Nucleus accumbens (tissue), 56 donors: Measurements from ENCODE around the gene MEIOSIN.
"Not testable (repeated sequence)": the region's sequence is repeated elsewhere in the genome, so short reads cannot be mapped to it uniquely, and the experiment has no call there.

Experiments
- DNase-seq, 56 donors: peaks; one replicate each; lab custom pipeline; 2025; lab: John Stamatoyannopoulos, UW

Gene MEIOSIN

GRCh38 chr19:45792470-45793177 lies 59.4 kb downstream of the MEIOSIN start, which contains the start of gene DMWD:
TSS of gene DMWD (minus strand) at chr19:45792845. CDS start at chr19:45792756, 89 bp downstream.
- peak; percentile 88 to 100 (median 98) for DNase-seq

DNA sequence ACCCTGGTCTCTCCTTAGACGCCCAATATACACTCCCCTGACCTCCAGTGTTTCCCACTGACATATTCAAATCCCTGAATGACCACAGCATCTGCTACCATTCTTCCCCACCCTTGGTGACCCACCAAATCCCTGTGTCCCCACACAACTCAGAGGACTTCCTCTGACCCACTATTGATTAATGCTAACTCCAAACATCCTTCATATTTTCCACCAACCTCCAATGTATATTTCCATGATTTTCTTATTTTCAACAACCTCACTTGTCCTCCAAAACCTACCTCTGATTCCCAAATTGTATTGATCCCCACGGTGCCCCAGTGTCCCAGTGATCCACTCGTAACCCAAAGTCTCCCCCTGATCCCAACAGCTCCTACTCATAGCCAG lies 59.9 kb downstream of the MEIOSIN start:
- no peak for DNase-seq

DNA sequence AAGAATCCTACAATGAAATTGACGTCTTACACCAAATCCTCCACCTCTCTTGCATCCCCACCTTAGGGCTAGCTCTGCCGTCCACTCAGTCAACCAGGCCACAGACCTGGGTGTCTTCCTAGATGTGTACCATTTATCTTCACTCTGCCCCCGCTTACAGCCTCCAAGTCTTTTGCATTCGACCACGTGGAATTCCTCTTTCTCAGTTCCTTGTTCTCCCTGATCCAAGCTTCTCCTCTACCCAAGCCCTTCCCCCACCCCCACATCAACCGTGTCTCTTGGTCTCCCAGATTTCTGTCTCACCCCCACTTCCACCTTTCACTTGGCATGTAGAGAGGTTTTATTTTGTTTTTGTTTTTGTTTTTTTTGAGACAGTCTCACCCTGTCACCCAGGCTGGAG lies 60.6 kb downstream of the MEIOSIN start:
- no peak for DNase-seq

DNA sequence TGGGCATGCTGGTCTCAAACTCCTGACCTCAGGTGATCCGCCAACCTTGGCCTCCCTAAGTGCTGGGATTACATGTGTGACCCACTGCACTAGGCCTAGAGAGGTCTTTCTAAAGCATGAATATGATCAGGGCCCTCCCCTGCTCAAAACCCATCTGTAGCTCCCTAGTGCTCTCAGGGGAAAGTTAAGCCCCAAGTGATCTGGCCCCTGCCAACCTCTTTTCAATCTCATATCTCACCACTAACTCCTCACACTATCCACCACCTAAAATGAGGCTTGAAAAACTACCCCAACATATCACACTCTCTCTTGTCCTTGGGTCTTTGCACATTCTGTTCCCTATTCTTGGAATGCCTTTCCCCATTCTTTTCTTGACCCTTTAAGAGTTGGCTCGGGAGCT lies 61.4 kb downstream of the MEIOSIN start:
- DNase-seq = no peak

- peak in 39 of 56 donors; percentile 7 to 61 (median 32) for DNase-seq
Measured at GRCh38 chr19:45798995-45799517, 65.8 kb downstream of the MEIOSIN start.

DNA sequence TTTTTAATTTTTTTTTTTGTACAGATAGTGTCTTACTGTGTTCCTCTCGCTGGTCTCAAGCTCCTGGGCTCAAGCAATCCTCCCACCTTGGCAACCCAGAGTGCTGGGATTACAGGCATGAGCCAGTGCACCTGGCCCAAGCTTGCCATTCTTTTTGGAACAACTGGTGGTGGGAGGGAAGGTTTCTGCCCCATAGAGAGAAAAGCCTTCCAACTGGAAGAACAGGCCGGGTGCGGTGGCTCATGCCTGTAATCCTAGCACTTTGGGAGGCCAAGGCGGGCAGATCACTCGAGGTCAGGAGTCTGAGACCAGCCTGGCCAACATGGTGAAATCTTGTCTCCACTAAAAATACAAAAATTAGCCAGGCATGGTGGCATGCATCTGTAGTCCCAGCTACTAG lies 66.3 kb downstream of the MEIOSIN start:
- DNase-seq = not testable (repeated sequence)

- no peak for DNase-seq
Measured at GRCh38 chr19:45800070-45800553, 66.9 kb downstream of the MEIOSIN start.

DNA sequence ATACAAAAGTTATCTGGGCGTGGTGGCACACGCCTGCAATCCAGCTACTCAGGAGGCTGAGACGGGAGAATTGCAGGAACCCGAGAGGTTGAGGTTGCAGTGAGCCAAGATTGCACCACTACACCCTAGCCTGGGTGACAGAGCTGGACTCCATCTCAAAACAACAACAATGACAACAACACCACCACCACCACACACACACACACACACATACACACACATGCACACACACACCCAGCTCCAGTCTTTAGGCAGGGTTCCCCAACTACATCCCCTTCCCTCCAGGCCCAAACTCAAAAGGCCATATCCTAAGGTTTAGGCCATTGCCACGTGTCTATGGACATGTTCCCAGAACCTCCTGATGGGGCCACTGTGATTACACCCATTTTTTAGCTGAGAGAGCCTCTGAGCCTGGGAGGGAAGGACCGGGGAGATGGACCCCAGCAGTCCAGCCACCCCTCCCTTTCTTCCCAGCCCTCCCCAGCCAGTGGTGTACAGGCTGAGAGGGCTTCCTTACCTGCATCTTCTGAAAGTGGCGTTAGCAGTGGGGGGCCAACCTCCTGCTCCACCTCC lies 68.5 kb downstream of the MEIOSIN start:
- no peak for DNase-seq

GRCh38 chr19:45804140-45804958 lies 71.1 kb downstream of the MEIOSIN start:
- no peak for DNase-seq

DNA sequence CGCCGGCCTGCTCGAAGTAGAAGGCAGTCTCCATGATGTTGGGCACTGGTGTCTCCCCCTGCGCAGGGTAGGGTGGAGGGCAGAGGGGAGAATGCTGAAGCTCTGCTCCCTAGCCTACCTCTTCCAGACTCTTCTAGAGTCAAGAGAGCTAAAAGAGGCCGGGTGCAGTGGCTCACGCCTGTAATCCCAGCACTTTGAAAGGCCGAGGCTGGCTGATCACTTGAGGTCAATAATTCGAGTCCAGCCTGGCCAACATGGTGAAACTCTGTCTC lies 71.7 kb downstream of the MEIOSIN start:
- no peak for DNase-seq

DNA sequence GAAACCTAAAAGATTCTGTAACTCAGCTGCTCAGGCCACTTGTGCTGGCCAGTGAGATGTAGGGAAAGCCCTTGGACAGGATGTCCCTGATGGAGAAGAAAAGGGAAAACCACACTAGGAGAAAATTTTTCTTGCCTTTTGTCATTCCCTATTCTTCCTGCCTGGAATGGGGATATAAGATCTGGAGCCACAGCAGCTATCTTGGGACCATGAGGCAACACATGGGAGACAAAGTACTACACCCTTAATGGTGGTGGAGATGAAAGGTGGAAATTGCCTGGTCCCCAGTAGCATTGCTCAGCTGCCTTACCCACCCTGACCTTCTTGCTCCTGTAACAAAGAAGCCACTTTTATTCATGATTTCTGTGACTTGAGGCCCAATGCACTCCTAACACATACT lies 72.5 kb downstream of the MEIOSIN start:
- DNase-seq = no peak

- DNase-seq = no peak
Measured at GRCh38 chr19:45809643-45810159, 76.5 kb downstream of the MEIOSIN start.

- no peak for DNase-seq
Measured at GRCh38 chr19:45812297-45812696, 79.1 kb downstream of the MEIOSIN start.
